GM10248 (cell line): ENCODE measurements around the gene KLK13.

Source experiments
- CTCF ChIA-PET: fragments of 300-600 bp; sonication (Branson Sonifier 250); formaldehyde crosslinking; extraction: SDS; loops from one replicate; lab custom pipeline; 2021; ENCODE audit warnings: antibody characterized with exemption; lab: Yijun Ruan, JAX
- POLR2A ChIA-PET: fragments of 350-650 bp; sonication (Branson Sonifier 250); formaldehyde crosslinking; extraction: SDS; loops from one replicate; lab custom pipeline; 2020; ENCODE audit warnings: antibody characterized with exemption; lab: Yijun Ruan, JAX
- DNase-seq: peaks from one replicate; pipeline ENCODE4 v3.0.0; 2012; ENCODE audit errors: extremely low spot score
- CTCF ChIP-seq: IDR thresholded peaks from 2 replicates; pipeline ENCODE4 v1.5.1; 2012; ENCODE audit warnings: mild to moderate bottlenecking, low read depth; ENCODE audit errors: extremely low read depth, missing control alignments, control extremely low read depth

Gene KLK13

GRCh38 chr19:51093101-51093500, 28.2 kb upstream of the KLK13 start:
- ChIA-PET POLR2A (no interaction called here), CTCF (no interaction called here)
- no peak for TF ChIP-seq CTCF
- DNase-seq, result no peak

GRCh38 chr19:51091895-51092873, 27.3 kb upstream of the KLK13 start:
- no peak for TF ChIP-seq CTCF
- CTCF ChIA-PET, result interaction anchor here (0.9 kb wide), 1 partner anchor 29 kb away, joined by 3 read pairs; no protein-coding TSS in a partner anchor
- DNase-seq, result no peak
- POLR2A ChIA-PET, result no interaction called here

- no peak for TF ChIP-seq CTCF
- DNase-seq, result no peak
- ChIA-PET CTCF (no interaction called here), POLR2A (no interaction called here)
These were observed 26.2 kb upstream of the KLK13 start for GRCh38 chr19:51091126-51091525.

- POLR2A ChIA-PET, result no interaction called here
- no peak for TF ChIP-seq CTCF
- no peak for DNase-seq
- CTCF ChIA-PET, result interaction anchor here (1.3 kb wide), 1 partner anchor 69 kb away, joined by 3 read pairs; no protein-coding TSS in a partner anchor
These were observed 25.6 kb upstream of the KLK13 start for GRCh38 chr19:51090471-51090870.

- no peak for TF ChIP-seq CTCF
- CTCF ChIA-PET, result interaction anchor here (1.3 kb wide), 1 partner anchor 69 kb away, joined by 3 read pairs; no protein-coding TSS in a partner anchor
- POLR2A ChIA-PET, result no interaction called here
- DNase-seq, result no peak
These were observed 24.9 kb upstream of the KLK13 start for GRCh38 chr19:51089786-51090185.

GRCh38 chr19:51086153-51086850, 21.4 kb upstream of the KLK13 start:
- no peak for TF ChIP-seq CTCF
- ChIA-PET CTCF (interaction anchor here (2.0 kb wide), 1 partner anchor 10 kb away, joined by 9 read pairs; no protein-coding TSS in a partner anchor), POLR2A (no interaction called here)
- no peak for DNase-seq
